ENCODE measurements around the gene QARS1.

GRCh38 chr3:49140080-49140479 is 35.5 kb upstream of the QARS1 start:
- TF ChIP-seq CTCF (IDR thresholded peaks at IDR 0.05) (no peak), POLR2A (IDR thresholded peaks at IDR 0.05) (no peak)

Measured in Peyer's patch (tissue), 4 donors.